Activated CD8-positive, alpha-beta T cell treated with anti-CD3 and anti-CD28 coated beads for 36 hours (primary cell): ENCODE data around the gene NDUFB2. TPM values are rescaled to one million over a fixed set of nuclear protein-coding genes. Genes with fewer than 3 reads are reported as not detected.
"Not testable (repeated sequence)": the region's sequence is repeated elsewhere in the genome, so short reads cannot be mapped to it uniquely, and the experiment has no call there.

Experiments used
- ATAC-seq: fragments of 200-7000 bp; cut with Tn5 transposase; one replicate; pipeline ENCODE4 v1.10.0; 2021; ENCODE audit warnings: mild to moderate bottlenecking, moderate library complexity
- CTCF ChIA-PET: fragments of 350-600 bp; sonication (Branson Sonifier 250); formaldehyde crosslinking; loops from one replicate; lab custom pipeline; 2021; ENCODE audit warnings: antibody characterized with exemption; lab: Charles Lee
- POLR2A ChIA-PET: fragments of 350-600 bp; sonication (Branson Sonifier 250); formaldehyde crosslinking; loops from one replicate; lab custom pipeline; 2021; ENCODE audit warnings: antibody characterized with exemption; lab: Charles Lee
- DNase-seq: peaks from one replicate; pipeline ENCODE4 v3.0.0-alpha.2; 2020
- H3K27ac Mint-ChIP-seq: one replicate; pipeline ENCODE4 v1.8.0; 2021; ENCODE audit warnings: mild to moderate bottlenecking, mixed read lengths
- H3K27me3 Mint-ChIP-seq: one replicate; pipeline ENCODE4 v1.8.0; 2021; ENCODE audit warnings: mixed read lengths
- H3K36me3 Mint-ChIP-seq: one replicate; pipeline ENCODE4 v1.8.0; 2021; ENCODE audit warnings: low read depth, mixed read lengths
- H3K4me1 Mint-ChIP-seq: one replicate; pipeline ENCODE4 v1.8.0; 2021; ENCODE audit warnings: low read depth, mixed read lengths
- H3K4me3 Mint-ChIP-seq: one replicate; pipeline ENCODE4 v1.8.0; 2021; ENCODE audit warnings: mild to moderate bottlenecking, moderate library complexity, mixed read lengths
- H3K9me3 Mint-ChIP-seq: one replicate; pipeline ENCODE4 v1.8.0; 2021; ENCODE audit warnings: mixed read lengths
- CTCF ChIP-seq: fragments of 200-600 bp; IDR thresholded peaks from one replicate; pipeline ENCODE4 v1.8.0; 2022; ENCODE audit warnings: antibody characterized with exemption, mild to moderate bottlenecking
- intact Hi-C: fragments of 100-400 bp; cut with micrococcal nuclease; formaldehyde crosslinking; loops from one replicate; pipeline ENCODE4 v1.10.0; 2022
- total RNA-seq, 2 experiments: library from RNA; stranded (reverse); gene quantifications; one replicate each; pipeline ENCODE4 v1.2.3, GENCODE V29; 2021

NDUFB2 gene
- total RNA-seq, 2 experiments from 2014 or later: 159 to 177 TPM

GRCh38 chr7:140686921-140687320 lies 9.6 kb upstream of the NDUFB2 start:
- intact Hi-C loops: no loop called here
- Mint-ChIP-seq H3K36me3 (peaks cover 28% of the 10 kb centered on the region), H3K9me3 (no peaks in the 10 kb centered on the region), H3K4me3 (no peak overlapping the region), H3K4me1 (no peaks in the 10 kb centered on the region), H3K27ac (no peak overlapping the region), H3K27me3 (no peaks in the 10 kb centered on the region)
- TF ChIP-seq CTCF: no peak
- no peak for ATAC-seq
- DNase-seq: no peak
- ChIA-PET POLR2A (interaction anchor here (1.0 to 1.3 kb wide), 2 partner anchors 9 to 30 kb away, joined by 3 to 4 read pairs; partner anchors contain the start of gene NDUFB2), CTCF (interaction anchor here (1.0 to 1.2 kb wide), 2 partner anchors 15 to 34 kb away, joined by 3 read pairs; no protein-coding TSS in a partner anchor)

GRCh38 chr7:140688341-140688740 lies 8.2 kb upstream of the NDUFB2 start:
- Mint-ChIP-seq H3K27me3 (no peaks in the 10 kb centered on the region), H3K36me3 (peaks cover 28% of the 10 kb centered on the region), H3K9me3 (no peaks in the 10 kb centered on the region), H3K4me1 (peaks cover 5% of the 10 kb centered on the region), H3K4me3 (no peak overlapping the region), H3K27ac (no peak overlapping the region)
- no peak for TF ChIP-seq CTCF
- CTCF ChIA-PET: no interaction called here
- ATAC-seq (no peak), DNase-seq (no peak)
- POLR2A ChIA-PET: no interaction called here
- intact Hi-C loops: no loop called here

GRCh38 chr7:140689199-140690152 lies 7.0 kb upstream of the NDUFB2 start:
- Mint-ChIP-seq H3K27me3 (no peaks in the 10 kb centered on the region), H3K27ac (no peak overlapping the region), H3K4me1 (peaks cover 5% of the 10 kb centered on the region), H3K9me3 (no peaks in the 10 kb centered on the region), H3K4me3 (no peak overlapping the region), H3K36me3 (peaks cover 20% of the 10 kb centered on the region)
- TF ChIP-seq CTCF: no peak
- intact Hi-C loops: no loop called here
- ChIA-PET CTCF (no interaction called here), POLR2A (interaction anchor here (1.0 kb wide), 1 partner anchor 14 kb away, joined by 4 read pairs; no protein-coding TSS in a partner anchor)
- ATAC-seq: no peak
- DNase-seq: no peak

- ChIA-PET CTCF (interaction anchor here (1.2 kb wide), 2 partner anchors 22 to 38 kb away, joined by 3 read pairs; no protein-coding TSS in a partner anchor), POLR2A (no interaction called here)
- no peaks in the 10 kb centered on the region for H3K27me3 Mint-ChIP-seq
- DNase-seq (no peak), ATAC-seq (no peak)
- no peak overlapping the region for H3K4me3 Mint-ChIP-seq
- peaks cover 12% of the 10 kb centered on the region for H3K4me1 Mint-ChIP-seq
- H3K27ac Mint-ChIP-seq: no peak overlapping the region
- H3K36me3 Mint-ChIP-seq: peaks cover 17% of the 10 kb centered on the region
- no peak for TF ChIP-seq CTCF
- no peaks in the 10 kb centered on the region for H3K9me3 Mint-ChIP-seq
- intact Hi-C loops: no loop called here
Measured at GRCh38 chr7:140691376-140692045, 5.0 kb upstream of the NDUFB2 start.

GRCh38 chr7:140693849-140694248 lies 2.7 kb upstream of the NDUFB2 start:
- H3K27ac Mint-ChIP-seq, POLR2A ChIA-PET, H3K27me3 Mint-ChIP-seq, H3K4me3 Mint-ChIP-seq, H3K9me3 Mint-ChIP-seq, ATAC-seq, intact Hi-C loops, DNase-seq: not testable (repeated sequence)
- Mint-ChIP-seq H3K4me1 (peaks cover 21% of the 10 kb centered on the region), H3K36me3 (peaks cover 16% of the 10 kb centered on the region)
- CTCF ChIA-PET: interaction anchor here (1.1 to 1.2 kb wide), 2 partner anchors 9 to 32 kb away, joined by 3 to 4 read pairs; no protein-coding TSS in a partner anchor
